Right lobe of liver (tissue), 4 donors: ENCODE measurements around the gene PNMA8C.

ENCODE experiments used
- POLR2A ChIP-seq: fragments of 450-650 bp; IDR thresholded peaks from one replicate; pipeline ENCODE4 v1.6.1; 2017; ENCODE audit warnings: antibody characterized with exemption, mild to moderate bottlenecking
- TF ChIP-seq, protein P1 (sequence below), 4 donors: fragments of 200-600 bp in 3 of 4; fragments of 450-650 bp in 1 of 4; IDR thresholded peaks; one replicate each; pipeline versions ENCODE4 v1.5.1 to v1.8.0; 2016 to 2022; ENCODE audit warnings: antibody characterized with exemption in 4 of 4, mild to moderate bottlenecking in 2 of 4
- donor health status: DM: no; HTN: no; CAD: no.
- donor health status: DM: no; HTN: no; CAD: no.
- donor health status: DM: no; HTN: yes; CAD: no.

GRCh38 chr19:46471811-46472543 is 43.2 kb upstream of the PNMA8C start:
- TF ChIP-seq, protein P1, sequence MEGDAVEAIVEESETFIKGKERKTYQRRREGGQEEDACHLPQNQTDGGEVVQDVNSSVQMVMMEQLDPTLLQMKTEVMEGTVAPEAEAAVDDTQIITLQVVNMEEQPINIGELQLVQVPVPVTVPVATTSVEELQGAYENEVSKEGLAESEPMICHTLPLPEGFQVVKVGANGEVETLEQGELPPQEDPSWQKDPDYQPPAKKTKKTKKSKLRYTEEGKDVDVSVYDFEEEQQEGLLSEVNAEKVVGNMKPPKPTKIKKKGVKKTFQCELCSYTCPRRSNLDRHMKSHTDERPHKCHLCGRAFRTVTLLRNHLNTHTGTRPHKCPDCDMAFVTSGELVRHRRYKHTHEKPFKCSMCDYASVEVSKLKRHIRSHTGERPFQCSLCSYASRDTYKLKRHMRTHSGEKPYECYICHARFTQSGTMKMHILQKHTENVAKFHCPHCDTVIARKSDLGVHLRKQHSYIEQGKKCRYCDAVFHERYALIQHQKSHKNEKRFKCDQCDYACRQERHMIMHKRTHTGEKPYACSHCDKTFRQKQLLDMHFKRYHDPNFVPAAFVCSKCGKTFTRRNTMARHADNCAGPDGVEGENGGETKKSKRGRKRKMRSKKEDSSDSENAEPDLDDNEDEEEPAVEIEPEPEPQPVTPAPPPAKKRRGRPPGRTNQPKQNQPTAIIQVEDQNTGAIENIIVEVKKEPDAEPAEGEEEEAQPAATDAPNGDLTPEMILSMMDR (IDR thresholded peaks at IDR 0.05): no peak
- no peak for TF ChIP-seq POLR2A
